NCI-H748 (cell line): ENCODE measurements around the gene HSPA12B.

ENCODE experiments used
- DNase-seq: peaks from one replicate; lab custom pipeline; 2025; ENCODE audit not compliant: unreplicated experiment; lab: John Stamatoyannopoulos, UW

The HSPA12B gene

DNA sequence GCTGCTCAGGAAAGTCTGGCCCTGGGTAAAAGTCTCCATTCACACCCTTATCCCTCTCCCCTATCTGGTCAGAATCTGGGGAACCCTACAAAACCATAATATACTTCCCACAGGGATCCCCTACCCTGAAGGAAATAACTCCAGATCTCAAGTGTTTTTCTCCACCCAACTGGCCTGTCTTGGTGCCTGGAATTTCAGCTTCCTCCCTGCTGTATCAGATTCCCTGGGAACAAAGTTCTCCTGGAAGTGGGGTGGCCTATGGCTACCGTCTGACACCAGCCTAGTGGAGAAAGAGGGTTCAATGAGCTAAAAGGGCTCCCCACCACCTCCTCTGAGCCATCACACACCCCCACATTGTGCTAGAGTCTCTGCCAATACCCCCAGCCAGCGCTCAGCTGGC is 15.0 kb downstream of the HSPA12B start:
- DNase-seq, result no peak

DNA sequence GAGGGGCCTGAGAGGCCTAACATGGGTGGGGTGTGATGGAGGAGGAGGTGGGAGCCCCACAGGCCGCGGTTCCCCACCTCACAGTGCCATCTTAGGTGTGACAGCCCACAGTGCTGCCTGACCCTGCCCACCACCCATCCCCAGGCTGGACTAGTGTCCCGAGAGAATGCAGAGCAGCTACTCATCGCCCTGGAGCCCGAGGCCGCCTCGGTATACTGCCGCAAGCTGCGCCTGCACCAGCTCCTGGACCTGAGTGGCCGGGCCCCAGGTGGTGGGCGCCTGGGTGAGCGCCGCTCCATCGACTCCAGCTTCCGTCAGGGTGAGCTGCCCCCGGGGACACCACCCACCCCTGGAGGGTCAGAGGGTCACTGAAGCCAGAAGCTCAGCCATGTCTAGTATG is 15.6 kb downstream of the HSPA12B start:
- no peak for DNase-seq

DNA sequence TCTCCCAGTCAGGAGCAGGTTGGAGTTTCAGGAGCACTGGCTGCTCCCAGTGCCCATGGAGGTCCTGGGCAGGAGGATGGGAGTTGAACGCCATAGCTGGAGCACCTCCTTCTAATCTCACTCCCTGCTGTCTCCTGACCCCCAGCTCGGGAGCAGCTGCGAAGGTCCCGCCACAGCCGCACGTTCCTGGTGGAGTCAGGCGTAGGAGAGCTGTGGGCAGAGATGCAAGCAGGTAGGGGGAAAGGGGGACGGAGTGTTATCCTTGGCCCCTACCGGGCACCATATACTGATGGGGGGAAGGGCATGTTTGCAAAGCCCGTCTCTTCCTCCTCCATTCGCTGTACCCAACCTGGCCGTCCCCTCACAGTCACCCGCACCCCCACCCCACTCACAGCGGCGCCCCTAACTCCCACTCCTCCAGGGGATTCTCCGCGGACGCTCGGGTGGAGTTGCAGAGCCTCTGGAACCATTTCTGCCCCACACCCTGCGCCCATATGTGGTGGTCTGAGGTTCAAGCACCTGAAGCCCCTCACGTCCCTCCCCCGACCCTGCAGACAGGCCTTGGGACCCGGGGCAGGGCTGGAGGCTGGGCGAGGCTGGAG is 16.7 kb downstream of the HSPA12B start:
- DNase-seq, result no peak

DNA sequence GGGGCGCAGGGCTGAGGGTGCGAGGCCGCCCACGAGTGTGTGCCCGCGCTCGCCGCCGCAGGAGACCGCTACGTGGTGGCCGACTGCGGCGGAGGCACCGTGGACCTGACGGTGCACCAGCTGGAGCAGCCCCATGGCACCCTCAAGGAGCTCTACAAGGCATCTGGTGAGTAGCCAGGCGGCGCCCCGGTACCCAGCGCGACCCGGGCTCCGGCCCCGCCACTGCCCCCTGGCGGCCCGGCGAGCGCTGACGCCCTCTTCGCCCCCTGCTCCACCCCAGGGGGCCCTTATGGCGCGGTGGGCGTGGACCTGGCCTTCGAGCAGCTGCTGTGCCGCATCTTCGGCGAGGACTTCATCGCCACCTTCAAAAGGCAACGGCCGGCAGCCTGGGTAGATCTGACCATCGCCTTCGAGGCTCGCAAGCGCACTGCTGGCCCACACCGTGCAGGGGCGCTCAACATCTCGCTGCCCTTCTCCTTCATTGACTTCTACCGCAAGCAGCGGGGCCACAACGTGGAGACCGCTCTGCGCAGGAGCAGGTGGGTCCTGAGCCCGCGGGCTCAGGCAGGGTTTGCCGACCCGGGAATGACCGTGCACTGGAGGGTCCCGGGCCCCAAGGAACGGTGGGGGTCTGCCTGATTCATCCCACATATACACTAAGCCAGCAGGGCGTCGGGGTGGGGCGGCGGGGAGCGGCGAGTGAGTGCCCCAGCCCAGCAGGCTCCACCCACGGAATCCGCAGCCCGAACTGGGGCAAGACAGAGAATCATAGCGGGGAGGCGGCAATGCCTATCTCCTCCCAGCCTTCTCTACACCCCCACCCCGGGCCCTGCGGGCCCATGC is 17.4 kb downstream of the HSPA12B start:
- DNase-seq, result peak; percentile 92

DNA sequence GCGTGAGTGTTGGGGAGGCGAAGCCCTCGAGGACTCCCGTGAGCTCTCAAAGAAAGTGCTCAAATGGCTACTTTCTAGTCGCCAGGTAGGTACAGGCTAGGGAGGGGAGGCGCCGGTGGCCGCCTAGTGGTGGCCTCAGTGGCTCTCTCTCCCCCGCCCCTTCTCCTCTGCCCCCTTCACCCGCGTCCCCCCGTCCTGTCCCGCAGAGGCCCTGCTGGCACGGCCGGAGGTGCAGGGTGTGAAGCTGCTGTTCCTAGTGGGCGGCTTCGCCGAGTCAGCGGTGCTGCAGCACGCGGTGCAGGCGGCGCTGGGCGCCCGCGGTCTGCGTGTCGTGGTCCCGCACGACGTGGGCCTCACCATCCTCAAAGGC is 18.8 kb downstream of the HSPA12B start:
- DNase-seq, result no peak

DNA sequence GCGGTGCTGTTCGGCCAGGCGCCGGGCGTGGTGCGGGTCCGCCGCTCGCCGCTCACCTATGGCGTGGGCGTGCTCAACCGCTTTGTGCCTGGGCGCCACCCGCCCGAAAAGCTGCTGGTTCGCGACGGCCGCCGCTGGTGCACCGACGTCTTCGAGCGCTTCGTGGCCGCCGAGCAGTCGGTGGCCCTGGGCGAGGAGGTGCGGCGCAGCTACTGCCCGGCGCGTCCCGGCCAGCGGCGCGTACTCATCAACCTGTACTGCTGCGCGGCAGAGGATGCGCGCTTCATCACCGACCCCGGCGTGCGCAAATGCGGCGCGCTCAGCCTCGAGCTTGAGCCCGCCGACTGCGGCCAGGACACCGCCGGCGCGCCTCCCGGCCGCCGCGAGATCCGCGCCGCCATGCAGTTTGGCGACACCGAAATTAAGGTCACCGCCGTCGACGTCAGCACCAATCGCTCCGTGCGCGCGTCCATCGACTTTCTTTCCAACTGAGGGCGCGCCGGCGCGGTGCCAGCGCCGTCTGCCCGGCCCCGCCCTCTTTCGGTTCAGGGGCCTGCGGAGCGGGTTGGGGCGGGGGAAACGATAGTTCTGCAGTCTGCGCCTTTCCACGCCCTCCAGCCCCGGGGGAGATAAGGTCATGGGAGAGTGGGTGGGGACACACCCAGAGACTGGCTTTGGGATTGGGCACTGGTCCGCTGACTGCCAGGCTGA is 19.3 kb downstream of the HSPA12B start:
- DNase-seq, result peak; percentile 96

DNA sequence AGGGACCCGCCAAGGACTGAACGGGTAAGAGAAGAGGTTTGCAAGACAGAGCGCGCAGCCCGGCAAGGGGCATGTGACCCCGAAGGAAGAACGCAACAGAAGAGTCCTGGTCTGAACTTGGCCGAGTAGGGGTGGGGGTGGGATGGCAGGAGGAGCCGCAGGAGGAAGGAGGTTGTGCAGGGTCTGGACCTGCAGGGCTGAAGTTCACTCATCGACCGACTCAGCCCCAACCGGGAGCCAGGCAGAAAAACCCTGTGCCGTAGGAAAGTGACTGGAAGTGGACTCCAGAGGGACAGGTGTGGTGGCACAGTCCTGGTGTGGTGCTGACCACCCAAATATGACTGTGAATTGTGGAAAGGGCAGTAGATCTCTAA is 19.9 kb downstream of the HSPA12B start:
- DNase-seq, result no peak

DNA sequence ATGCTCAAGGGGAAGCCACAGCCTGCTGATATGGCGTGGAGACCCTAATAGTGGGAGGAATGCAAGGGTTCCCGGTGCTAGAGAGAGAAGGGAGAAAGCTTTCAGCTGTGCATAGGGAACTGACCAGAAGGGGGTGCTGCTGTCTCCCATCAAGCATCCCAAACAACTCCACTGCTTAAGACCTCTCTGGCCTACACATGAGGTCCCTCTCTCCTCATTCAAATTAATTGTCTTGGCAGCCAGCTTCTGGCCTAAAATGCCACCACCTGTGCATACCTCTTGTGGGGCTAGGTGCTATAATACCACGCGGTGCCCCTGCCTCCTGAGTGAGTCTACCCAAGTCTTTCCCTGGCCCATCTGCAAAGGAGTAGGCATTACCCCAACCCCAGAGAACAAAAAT is 20.6 kb downstream of the HSPA12B start:
- DNase-seq, result peak; percentile 79

DNA sequence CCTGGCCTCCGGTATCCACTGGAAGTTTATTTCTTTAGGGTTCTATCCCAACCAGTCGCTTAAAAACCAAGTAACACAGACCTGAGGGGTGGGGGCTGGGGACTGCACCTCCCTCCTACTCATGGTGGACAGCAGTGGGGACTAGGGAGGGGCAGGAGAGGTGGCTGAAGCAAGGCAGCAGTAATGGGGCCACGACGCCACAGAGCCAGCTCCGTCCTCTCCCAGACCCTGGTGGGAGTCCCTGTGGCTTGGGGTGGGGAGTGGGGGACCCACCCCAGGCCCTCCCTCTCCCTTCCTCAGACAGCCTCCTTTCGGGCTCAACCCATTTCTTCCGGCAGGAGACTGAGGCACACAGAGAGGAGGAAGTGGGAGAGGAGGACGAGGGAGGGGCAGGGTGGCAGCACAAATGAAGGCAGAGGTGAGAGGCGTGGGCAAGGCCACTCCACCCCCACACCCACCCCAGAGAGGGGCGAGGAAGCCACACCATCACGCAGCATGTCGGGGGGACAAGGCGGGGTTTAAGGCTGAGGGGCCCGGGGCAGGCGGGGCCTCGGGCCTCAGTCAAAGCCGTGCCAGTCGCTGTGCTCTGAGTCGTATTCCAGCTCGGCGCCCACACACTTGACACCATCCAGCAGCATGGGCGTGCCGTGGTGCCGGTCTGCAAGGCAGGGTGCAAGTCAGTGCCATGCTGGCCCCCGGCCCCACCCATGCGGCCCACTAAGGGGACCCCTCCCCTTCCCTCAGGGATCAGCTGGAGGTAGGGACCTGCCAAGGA is 21.2 kb downstream of the HSPA12B start:
- DNase-seq, result no peak

DNA sequence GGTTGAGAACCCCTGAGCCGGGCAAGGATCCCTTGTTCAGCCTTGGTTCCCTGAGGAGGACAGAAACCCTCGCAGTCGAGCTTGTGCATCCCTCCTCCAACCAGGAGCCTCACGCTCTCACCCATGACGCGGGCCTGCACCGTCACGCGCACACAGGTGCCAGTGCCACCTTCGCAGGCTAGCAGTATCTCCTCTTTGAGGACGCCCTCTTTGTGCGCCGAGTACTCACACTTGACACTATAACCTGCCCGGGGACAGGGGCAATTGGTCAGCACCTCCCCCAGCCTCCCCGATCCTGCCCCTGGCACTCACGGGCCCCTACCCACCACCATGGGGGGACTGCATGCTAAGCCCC is 21.8 kb downstream of the HSPA12B start:
- DNase-seq, result no peak

DNA sequence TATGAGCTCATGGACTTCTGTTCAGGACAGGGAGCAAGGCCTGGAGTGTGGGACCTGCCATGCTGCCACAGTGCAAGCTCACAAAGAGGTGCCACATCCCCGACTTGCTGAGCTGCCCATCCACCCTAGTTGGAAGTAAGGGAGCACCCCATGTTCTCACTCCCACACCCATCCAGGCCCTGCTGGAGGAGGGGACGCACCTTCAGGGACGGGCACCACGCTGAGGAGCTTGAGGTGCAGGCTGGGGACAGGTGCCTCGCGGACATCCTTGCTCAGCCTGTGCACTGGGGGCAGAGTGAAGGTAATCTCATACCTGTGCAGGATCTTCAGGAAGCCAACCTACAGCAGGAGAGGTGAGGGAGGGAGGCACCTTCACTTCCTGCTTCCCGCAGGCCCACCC is 22.8 kb downstream of the HSPA12B start:
- DNase-seq, result no peak

DNA sequence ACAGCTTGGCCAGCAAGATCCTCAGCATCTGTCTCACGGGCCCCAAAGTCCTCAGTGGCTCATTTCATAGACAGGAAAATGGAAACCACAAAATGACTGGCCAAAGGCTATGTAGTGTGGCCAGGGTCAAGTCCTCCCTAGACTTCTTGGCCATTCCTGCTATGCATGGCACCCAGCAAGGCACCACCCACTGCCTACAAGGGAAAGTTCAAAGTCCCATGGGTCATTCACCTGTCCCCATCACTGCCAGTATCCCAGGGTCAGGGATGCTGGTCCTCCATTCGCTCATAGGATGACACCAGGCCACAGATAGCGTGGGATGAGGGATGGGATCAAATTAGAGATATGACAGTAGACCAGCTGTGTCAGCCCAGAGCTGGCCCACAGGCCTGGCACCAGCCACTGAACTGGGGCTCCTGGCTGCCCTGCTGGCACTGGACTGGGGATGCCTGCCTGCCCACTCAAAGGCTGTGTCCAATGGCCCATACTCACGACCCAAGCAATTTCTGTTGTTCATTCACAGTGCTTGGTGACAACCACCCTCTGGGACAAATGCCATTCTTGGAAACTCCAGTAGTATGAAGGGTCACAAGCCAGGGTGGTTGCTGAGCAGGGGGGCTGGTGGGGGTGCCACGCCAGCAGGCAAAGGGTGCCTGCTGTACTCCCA is 23.5 kb downstream of the HSPA12B start:
- DNase-seq, result no peak

DNA sequence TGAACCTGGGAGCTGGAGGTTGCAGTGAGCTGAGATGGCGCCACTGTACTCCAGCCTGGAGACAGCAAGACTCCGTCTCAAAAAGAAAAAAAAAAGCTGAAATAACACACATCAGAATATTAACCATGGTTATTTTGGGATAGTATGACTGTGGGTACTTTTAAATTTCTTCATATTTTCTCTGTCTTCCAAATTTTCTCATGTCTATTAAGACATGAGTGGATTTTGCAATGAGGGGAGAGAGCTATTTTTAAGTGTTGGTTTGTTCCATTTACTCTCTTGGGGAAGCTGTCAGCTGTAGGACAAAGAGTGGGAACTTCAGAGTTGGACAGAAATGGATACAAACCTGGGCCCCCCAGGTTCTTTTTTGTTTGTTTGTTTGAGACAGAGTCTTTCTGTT is 24.8 kb downstream of the HSPA12B start:
- DNase-seq, result no peak

DNA sequence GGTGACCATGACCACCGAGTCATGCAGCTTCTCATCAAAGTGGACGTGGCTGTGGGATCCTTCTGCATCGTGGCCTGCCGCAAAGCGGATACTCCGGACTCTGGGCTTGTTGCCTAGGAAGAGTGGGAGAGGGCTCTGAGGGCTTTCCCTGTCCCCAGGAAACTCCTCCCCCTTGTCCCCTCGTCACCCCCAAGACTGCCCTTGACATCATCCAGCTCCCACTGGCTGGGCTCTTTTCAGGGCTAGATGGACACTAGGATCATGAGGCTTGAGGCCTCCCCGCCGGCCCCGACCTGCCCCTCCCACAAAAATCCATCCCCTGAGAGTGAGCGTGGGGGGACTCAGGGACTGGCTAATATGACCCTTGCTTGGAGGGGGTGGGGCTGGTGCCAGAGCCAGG is 26.1 kb downstream of the HSPA12B start:
- no peak for DNase-seq

DNA sequence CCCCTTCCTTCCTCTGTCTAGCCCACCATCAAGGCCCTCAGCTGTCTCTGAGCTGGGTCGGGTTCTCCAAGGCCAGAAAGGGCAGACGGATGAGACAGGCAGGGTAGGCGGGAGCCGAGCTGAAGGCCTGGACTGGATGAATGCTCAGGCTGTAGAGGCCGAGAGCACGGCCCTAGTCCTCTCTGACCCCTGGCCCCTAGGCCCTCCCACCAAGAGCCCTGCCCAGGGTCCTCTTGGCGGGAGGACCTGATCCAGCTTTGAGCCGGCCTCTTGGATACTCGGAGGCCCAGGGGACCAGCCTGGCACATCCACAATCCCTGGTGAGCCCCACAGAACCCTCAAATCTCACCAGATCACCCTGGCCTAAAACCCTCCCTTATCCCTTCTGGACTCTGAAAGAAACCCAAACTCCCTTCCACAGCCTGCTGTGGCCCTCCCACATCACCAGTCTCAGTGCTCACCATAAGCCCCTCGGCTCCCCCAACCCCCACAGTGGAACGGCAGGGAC is 26.9 kb downstream of the HSPA12B start:
- DNase-seq, result no peak

DNA sequence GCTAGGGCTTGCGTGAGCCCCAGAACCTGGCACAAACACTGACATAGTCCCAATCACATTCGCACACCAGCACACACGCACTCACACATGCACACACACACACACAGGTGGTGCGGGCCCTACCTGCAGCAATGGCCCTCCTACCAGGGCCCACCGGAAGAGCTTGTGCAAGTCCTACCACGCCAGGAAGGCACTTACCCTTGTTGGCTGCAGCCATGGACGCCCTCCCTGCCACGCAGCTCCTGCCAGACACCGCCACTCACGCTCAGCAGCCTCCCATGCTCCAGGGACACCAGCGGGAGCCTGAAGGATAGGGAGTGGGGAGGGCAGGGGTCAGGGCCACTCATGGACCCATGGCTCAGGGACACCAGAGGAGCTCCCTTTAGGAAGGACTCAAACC is 27.4 kb downstream of the HSPA12B start:
- no peak for DNase-seq

DNA sequence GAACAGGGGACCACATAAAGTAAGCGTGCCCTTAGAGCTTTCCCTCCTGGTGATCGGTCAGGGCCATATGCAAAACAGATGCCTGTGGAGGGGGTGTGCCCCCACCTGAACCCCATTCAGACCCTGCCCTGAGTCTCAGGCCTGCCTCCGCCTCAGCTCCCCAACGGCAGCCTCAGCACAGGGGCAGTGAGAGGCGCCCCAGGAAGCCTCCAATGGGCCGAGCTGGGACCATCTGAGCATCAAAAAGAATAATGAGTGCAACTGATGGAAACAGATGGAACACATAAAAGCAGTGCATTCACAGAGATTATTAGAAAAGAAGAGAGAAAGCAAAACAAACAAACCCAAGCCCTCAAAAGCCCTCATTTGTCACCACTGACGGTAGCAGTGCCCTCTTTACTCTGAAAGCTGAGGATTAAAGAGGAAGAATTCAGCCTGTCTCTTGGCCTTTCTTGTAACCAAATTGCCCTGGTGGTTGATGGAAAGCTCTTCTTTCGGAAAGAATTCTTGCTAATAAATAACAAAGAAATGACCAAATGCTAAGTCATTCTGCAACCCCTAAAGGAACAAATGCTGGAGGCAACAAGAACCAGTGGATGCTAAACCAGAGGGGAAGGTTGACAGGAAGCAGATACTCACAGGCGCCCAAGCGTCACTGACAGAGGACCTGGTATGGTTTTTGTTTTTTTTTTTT is 28.3 kb downstream of the HSPA12B start:
- no peak for DNase-seq

DNA sequence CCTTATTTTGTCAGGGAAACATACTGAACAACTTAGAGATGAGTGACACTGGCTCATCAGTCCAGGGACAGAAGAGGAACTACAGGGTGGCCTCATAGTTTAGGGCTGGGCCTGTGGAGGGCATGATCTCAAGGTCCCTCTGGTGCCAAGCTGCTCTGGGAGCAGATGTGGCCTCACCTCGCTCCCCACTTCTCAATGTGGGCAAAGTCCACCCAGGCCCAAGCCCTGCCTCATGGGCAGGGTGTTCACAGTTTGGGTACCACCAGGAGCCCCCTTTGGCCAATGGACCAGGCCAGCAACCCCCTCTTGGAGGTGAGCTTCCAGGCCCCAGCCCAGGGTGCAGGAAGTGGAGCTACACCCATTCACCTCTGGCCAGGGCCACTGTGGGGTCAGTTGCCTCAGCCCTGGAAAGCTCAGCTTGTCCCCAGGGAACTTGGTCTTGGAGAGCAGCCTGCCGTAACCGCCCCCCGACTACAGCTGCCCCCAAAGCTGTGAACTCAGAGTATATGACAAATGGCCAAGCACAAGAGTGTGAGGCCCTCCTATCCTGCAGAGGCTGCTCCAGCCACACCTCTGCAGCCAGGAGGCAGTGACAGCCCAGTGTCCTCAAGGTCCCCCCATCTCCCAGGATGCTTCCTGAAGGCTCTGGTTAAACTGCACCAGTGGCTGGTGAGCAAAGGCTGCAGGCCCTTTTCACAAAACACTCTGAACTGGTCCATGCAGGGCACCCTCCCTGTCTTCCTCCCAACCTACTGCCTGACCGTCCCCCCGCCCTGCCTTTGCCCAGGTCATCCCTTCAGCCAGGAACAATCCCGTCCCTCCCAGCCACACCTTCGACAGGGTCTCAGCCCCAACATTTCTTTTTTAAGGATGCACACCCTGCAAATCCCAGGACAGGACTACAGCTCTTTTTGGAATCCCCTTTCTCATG is 31.5 kb downstream of the HSPA12B start:
- no peak for DNase-seq

DNA sequence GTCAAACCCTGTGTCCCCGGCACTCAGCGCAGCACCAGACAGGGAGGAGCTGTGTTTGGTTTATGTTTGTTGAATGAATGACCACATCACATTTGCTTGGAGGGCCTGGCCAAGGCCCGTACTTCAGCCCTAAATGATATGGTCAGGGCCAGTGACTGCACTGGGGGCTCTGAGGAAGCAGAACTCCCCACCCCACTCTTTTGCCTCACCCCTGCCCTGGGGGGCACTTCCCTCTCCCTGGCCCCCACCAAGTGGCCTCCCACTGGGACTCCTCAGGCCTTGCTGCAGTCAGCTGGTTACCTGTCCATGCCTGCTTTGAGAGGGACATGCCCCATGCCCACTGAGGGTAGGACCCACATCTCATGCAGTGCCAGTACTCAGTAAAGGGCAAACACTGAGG is 32.2 kb downstream of the HSPA12B start:
- no peak for DNase-seq
